ENCODE data around the gene PTPRT. TPM values are rescaled to one million over a fixed set of nuclear protein-coding genes. Genes with fewer than 3 reads are reported as not detected.

Gene PTPRT
- total and polyA plus RNA-seq, 4 donors, result 0.14 to 2.8 (median 0.40) TPM

- H3K4me1 ChIP-seq (ENCODE audit: control insufficient read depth in 4 of 4, insufficient read depth in 4 of 4, low read length in 3 of 4), result no peaks in the 10 kb centered on the region
- H3K36me3 ChIP-seq (ENCODE audit: control insufficient read depth in 4 of 4, insufficient read depth in 3 of 4, low read depth in 1 of 4, low read length in 3 of 4), result no peaks in the 10 kb centered on the region
- no peaks in the 10 kb centered on the region for H3K9me3 ChIP-seq (ENCODE audit: control insufficient read depth in 4 of 4, low read length in 3 of 4)
- WGBS, result 62% methylated on average over 3 of the region's 3 CpGs
- no peak overlapping the region for H3K27ac ChIP-seq (ENCODE audit: low read depth in 1 of 2, low read length in 2 of 2)
- H3K4me3 ChIP-seq (ENCODE audit: low read depth in 1 of 3, low read length in 3 of 3), result no peak overlapping the region
- no peak for DNase-seq (ENCODE audit: low spot score)
- no peak for TF ChIP-seq JUND (IDR thresholded peaks at IDR 0.05)
- no peaks in the 10 kb centered on the region for H3K27me3 ChIP-seq (ENCODE audit: control insufficient read depth in 4 of 4, insufficient read depth in 4 of 4, low read length in 3 of 4)
- no peak overlapping the region for H3K9ac ChIP-seq (ENCODE audit: low read depth in 1 of 2, low read length in 2 of 2)
Measured at GRCh38 chr20:43210901-43211300, 21.2 kb upstream of the PTPRT start.

GRCh38 chr20:43209831-43210230 lies 20.1 kb upstream of the PTPRT start:
- no peak for TF ChIP-seq FOXA2 (IDR thresholded peaks at IDR 0.05)
- TF ChIP-seq NR2F2 (IDR thresholded peaks at IDR 0.05), result no peak
- no peak for TF ChIP-seq MAX (IDR thresholded peaks at IDR 0.05)
- TF ChIP-seq RAD21 (IDR thresholded peaks at IDR 0.05), result no peak
- TF ChIP-seq RXRA (IDR thresholded peaks at IDR 0.05), result no peak
- no peak for TF ChIP-seq HNF4G (IDR thresholded peaks at IDR 0.05)
- no peak for TF ChIP-seq SP1 (IDR thresholded peaks at IDR 0.05)
- no peak for TF ChIP-seq FOXA1 (IDR thresholded peaks at IDR 0.05)
- H3K4me3 ChIP-seq (ENCODE audit: low read depth in 1 of 3, low read length in 3 of 3), result no peak overlapping the region
- WGBS, result 59% methylated on average over 2 of the region's 2 CpGs
- no peaks in the 10 kb centered on the region for H3K9me3 ChIP-seq (ENCODE audit: control insufficient read depth in 4 of 4, low read length in 3 of 4)
- no peaks in the 10 kb centered on the region for H3K4me1 ChIP-seq (ENCODE audit: control insufficient read depth in 4 of 4, insufficient read depth in 4 of 4, low read length in 3 of 4)
- no peak for DNase-seq (ENCODE audit: low spot score)
- no peaks in the 10 kb centered on the region for H3K36me3 ChIP-seq (ENCODE audit: control insufficient read depth in 4 of 4, insufficient read depth in 3 of 4, low read depth in 1 of 4, low read length in 3 of 4)
- H3K27ac ChIP-seq (ENCODE audit: low read depth in 1 of 2, low read length in 2 of 2), result no peak overlapping the region
- no peak overlapping the region for H3K9ac ChIP-seq (ENCODE audit: low read depth in 1 of 2, low read length in 2 of 2)
- H3K27me3 ChIP-seq (ENCODE audit: control insufficient read depth in 4 of 4, insufficient read depth in 4 of 4, low read length in 3 of 4), result no peaks in the 10 kb centered on the region

- Histone ChIP-seq H3K27ac (ENCODE audit: low read depth in 1 of 2, low read length in 2 of 2) (no peak overlapping the region), H3K36me3 (ENCODE audit: control insufficient read depth in 4 of 4, insufficient read depth in 3 of 4, low read depth in 1 of 4, low read length in 3 of 4) (no peaks in the 10 kb centered on the region), H3K4me1 (ENCODE audit: control insufficient read depth in 4 of 4, insufficient read depth in 4 of 4, low read length in 3 of 4) (no peaks in the 10 kb centered on the region), H3K4me3 (ENCODE audit: low read depth in 1 of 3, low read length in 3 of 3) (no peak overlapping the region), H3K27me3 (ENCODE audit: control insufficient read depth in 4 of 4, insufficient read depth in 4 of 4, low read length in 3 of 4) (peaks cover 0 to 2% (median 2%) of the 10 kb centered on the region in 4 donors), H3K9me3 (ENCODE audit: control insufficient read depth in 4 of 4, low read length in 3 of 4) (peaks cover 0 to 3% (median 0%) of the 10 kb centered on the region in 4 donors), H3K9ac (ENCODE audit: low read depth in 1 of 2, low read length in 2 of 2) (no peak overlapping the region)
- WGBS, result 81% methylated on average over 4 of the region's 4 CpGs
- DNase-seq (ENCODE audit: low spot score), result no peak
- TF ChIP-seq NR2F2 (IDR thresholded peaks at IDR 0.05), result no peak
- no peak for TF ChIP-seq JUND (IDR thresholded peaks at IDR 0.05)
Measured at GRCh38 chr20:43205699-43206098, 16.0 kb upstream of the PTPRT start.

GRCh38 chr20:43202100-43202499 lies 12.4 kb upstream of the PTPRT start:
- H3K27me3 ChIP-seq (ENCODE audit: control insufficient read depth in 4 of 4, insufficient read depth in 4 of 4, low read length in 3 of 4), result peaks cover 0 to 2% (median 2%) of the 10 kb centered on the region in 4 donors
- no peaks in the 10 kb centered on the region for H3K4me1 ChIP-seq (ENCODE audit: control insufficient read depth in 4 of 4, insufficient read depth in 4 of 4, low read length in 3 of 4)
- H3K27ac ChIP-seq (ENCODE audit: low read depth in 1 of 2, low read length in 2 of 2), result no peak overlapping the region
- H3K4me3 ChIP-seq (ENCODE audit: low read depth in 1 of 3, low read length in 3 of 3), result no peak overlapping the region
- 84% methylated on average over 6 of the region's 6 CpGs for WGBS
- H3K9me3 ChIP-seq (ENCODE audit: control insufficient read depth in 4 of 4, low read length in 3 of 4), result peaks cover 0 to 3% (median 0%) of the 10 kb centered on the region in 4 donors
- H3K36me3 ChIP-seq (ENCODE audit: control insufficient read depth in 4 of 4, insufficient read depth in 3 of 4, low read depth in 1 of 4, low read length in 3 of 4), result no peaks in the 10 kb centered on the region
- H3K9ac ChIP-seq (ENCODE audit: low read depth in 1 of 2, low read length in 2 of 2), result no peak overlapping the region
- DNase-seq (ENCODE audit: low spot score), result no peak
- TF ChIP-seq NR2F2 (IDR thresholded peaks at IDR 0.05) (no peak), FOXA2 (IDR thresholded peaks at IDR 0.05) (no peak), CTCF (IDR thresholded peaks at IDR 0.05; ENCODE audit: low read depth, low read length, missing input control) (no peak), HNF4A (conservative IDR thresholded peaks at IDR 0.05) (no peak), RXRA (IDR thresholded peaks at IDR 0.05) (no peak), FOXA1 (IDR thresholded peaks at IDR 0.05) (no peak), YY1 (IDR thresholded peaks at IDR 0.05) (no peak), EGR1 (IDR thresholded peaks at IDR 0.05; ENCODE audit: low read depth in 2 of 2) (no peak), RAD21 (IDR thresholded peaks at IDR 0.05) (no peak), MAX (IDR thresholded peaks at IDR 0.05) (no peak), GABPA (IDR thresholded peaks at IDR 0.05 in 1 of 2, conservative IDR thresholded peaks at IDR 0.05 in 1 of 2) (no peak), TAF1 (conservative IDR thresholded peaks at IDR 0.05) (no peak), JUND (IDR thresholded peaks at IDR 0.05) (no peak), ATF3 (IDR thresholded peaks at IDR 0.05) (no peak), REST (IDR thresholded peaks at IDR 0.05) (no peak)

All from liver (tissue), 9 donors.